Mononuclear cell (primary cell): ENCODE data around the gene CCRL2. TPM values are rescaled to one million over a fixed set of nuclear protein-coding genes. Genes with fewer than 3 reads are reported as not detected.

Experiments used
- H3K27me3 ChIP-seq: 2 replicates; pipeline ENCODE4 v1.6.0; 2011; ENCODE audit warnings: low read length, control low read depth; ENCODE audit not compliant: insufficient read depth
- H3K4me1 ChIP-seq: 2 replicates; pipeline ENCODE4 v1.5.1; 2011; ENCODE audit warnings: mild to moderate bottlenecking, low read length, control low read depth; ENCODE audit not compliant: insufficient read depth
- H3K4me3 ChIP-seq: 2 replicates; pipeline ENCODE4 v1.5.1; 2011; ENCODE audit warnings: mild to moderate bottlenecking, low read length, moderate library complexity
- H3K9me3 ChIP-seq: 2 replicates; pipeline ENCODE4 v1.5.1; 2011; ENCODE audit warnings: low read depth, mild to moderate bottlenecking, control low read depth, low read length
- total RNA-seq: library from RNA; depleted of rRNA; stranded (reverse); fragments of >200 nt; gene quantifications from one replicate; pipeline ENCODE4 v1.2.3, GENCODE V29; 2012

CCRL2 gene, protein sequence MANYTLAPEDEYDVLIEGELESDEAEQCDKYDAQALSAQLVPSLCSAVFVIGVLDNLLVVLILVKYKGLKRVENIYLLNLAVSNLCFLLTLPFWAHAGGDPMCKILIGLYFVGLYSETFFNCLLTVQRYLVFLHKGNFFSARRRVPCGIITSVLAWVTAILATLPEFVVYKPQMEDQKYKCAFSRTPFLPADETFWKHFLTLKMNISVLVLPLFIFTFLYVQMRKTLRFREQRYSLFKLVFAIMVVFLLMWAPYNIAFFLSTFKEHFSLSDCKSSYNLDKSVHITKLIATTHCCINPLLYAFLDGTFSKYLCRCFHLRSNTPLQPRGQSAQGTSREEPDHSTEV
- total RNA-seq: 91.9 TPM

DNA sequence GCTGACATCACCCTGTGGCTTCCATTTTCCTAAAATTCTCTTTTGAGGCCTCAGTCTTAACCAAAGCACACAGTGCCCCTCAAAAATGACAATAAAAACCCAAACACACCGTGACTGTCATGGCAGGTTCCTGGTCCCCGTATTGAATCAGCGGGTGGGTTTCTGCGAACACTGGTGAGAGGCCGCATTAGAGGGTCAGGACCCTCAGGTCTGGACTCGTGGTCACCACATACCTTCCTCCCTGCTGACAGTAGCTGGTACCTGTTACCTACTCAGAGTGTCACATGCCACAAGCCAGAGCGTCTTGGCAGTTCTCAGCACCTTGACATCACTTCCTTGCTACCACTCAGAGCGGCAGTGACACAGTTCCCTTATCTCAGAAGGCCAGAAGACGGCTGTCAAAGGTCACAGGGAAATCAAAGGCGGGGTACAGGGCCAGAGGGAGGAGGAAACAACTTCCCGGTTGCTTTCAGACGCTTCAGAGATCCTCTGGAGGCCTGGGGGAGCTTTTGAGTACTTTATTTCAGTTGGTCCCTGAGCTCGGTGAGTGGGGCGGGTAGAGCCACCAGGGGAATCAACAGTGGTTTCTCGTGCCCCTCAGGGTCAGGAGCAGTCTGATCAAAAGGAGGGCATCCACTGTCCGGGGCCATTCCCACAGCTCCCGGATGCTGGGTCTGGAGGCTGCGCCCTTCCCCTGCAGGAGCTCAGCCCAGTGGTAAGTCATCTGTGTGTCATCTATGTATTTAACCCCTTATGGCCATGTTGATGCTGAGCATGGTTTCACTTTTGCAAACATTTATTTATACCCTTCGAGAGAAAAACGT lies at the start of gene CCRL2, which contains the start of gene CCR5AS:
TSS of gene CCRL2 (plus strand) at position 472 of the 824 bp plus-strand sequence. CDS start 821 bp downstream, outside the sequence.
TSS of gene CCR5AS (minus strand) at position 279 of the 824 bp plus-strand sequence.
- Histone ChIP-seq H3K9me3 (no peaks in the 10 kb centered on the region), H3K4me1 (peaks cover 40% of the 10 kb centered on the region), H3K4me3 (peak within 1 kb of the TSS; percentile 42), H3K27me3 (no peaks in the 10 kb centered on the region)

DNA sequence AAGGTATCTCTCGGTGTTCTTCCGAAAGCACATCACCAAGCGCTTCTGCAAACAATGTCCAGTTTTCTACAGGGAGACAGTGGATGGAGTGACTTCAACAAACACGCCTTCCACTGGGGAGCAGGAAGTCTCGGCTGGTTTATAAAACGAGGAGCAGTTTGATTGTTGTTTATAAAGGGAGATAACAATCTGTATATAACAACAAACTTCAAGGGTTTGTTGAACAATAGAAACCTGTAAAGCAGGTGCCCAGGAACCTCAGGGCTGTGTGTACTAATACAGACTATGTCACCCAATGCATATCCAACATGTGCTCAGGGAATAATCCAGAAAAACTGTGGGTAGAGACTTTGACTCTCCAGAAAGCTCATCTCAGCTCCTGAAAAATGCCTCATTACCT lies 48.6 kb upstream of the CCRL2 start:
- peaks cover 81% of the 10 kb centered on the region for H3K4me1 ChIP-seq
- no peaks in the 10 kb centered on the region for H3K9me3 ChIP-seq
- no peak overlapping the region for H3K4me3 ChIP-seq
- no peaks in the 10 kb centered on the region for H3K27me3 ChIP-seq

DNA sequence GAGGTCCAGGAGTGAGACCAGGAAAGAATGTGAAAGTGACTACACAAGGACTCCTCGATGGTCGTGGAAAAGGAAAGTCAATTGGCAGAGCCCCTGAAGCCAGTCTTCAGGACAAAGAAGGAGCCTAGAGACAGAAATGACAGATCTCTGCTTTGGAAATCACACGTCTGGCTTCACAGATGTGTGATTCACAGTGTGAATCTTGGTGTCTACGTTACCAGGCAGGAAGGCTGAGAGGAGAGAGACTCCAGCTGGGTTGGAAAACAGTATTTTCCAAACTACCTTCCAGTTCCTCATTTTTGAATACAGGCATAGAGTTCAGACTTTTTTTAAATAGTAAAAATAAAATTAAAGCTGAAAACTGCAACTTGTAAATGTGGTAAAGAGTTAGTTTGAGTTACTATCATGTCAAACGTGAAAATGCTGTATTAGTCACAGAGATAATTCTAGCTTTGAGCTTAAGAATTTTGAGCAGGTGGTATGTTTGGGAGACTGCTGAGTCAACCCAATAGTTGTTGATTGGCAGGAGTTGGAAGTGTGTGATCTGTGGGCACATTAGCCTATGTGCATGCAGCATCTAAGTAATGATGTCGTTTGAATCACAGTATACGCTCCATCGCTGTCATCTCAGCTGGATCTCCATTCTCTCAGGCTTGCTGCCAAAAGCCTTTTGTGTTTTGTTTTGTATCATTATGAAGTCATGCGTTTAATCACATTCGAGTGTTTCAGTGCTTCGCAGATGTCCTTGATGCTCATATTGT lies 47.1 kb upstream of the CCRL2 start:
- H3K4me1 ChIP-seq: peaks cover 75% of the 10 kb centered on the region
- H3K9me3 ChIP-seq: no peaks in the 10 kb centered on the region
- H3K4me3 ChIP-seq: no peak overlapping the region

DNA sequence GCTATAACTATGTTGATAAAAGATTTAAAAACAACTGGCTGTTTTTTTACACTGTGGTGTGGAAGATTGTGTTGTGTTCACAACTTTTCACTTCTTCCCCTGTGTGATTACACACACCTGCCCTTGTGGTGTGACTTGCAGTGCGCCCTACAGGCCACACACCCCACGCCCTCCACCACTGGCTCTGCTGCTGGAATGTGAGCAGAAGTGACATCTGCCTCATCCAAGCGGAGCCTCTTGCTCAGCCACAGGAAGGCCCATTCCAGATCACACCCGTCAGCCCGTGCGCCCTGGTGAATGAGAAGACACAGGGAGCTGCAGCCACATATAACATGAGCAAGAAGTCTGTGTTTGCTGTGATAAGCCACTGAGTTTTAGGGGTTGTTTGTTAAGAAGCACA lies 46.2 kb upstream of the CCRL2 start:
- no peak overlapping the region for H3K4me3 ChIP-seq
- no peaks in the 10 kb centered on the region for H3K27me3 ChIP-seq
- H3K9me3 ChIP-seq: no peaks in the 10 kb centered on the region
- H3K4me1 ChIP-seq: peaks cover 83% of the 10 kb centered on the region

More for the DNA sequence above, 47.1 kb upstream of the CCRL2 start:
- no peaks in the 10 kb centered on the region for H3K27me3 ChIP-seq

DNA sequence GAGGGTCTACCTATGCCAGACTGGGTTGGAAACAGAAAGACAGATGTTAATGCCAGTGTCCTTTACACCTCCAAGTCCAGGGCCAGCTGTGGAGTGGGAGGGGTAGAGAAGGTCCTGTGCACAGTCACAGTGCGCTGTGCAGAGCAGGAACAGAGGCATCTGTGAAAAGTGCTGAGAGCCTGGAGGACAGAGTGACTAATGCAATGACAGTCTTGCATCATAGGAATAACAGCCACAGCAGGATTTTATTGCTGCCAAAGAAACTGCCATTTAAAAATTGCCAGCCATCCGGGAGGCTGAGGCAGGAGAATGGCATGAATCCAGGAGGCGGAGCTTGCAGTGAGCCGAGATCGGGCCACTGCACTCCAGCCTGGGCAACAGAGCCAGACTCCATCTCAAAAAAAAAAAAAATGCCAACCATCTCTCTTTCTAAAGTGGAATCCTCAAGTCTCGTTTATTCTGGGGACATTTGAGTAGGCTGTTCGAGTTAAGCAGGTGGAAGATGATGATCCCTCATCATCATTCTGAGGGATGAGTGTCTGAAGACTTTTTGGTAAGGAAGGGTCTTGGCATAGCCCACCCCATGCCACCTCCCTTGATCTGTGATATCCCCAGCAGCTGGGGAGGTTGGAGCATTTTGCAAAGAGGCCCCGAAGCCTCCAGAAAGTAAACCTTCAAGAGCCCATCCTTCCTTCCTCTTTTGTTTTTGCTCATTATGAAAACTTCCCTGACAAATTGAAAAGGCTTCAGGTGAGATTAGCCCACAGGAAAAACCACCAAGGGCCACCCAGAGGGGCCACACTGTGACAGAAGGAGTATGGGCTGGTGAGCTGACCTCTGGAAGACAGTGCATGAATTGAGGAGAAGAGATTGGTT lies 45.4 kb upstream of the CCRL2 start:
- H3K27me3 ChIP-seq: no peaks in the 10 kb centered on the region
- no peak overlapping the region for H3K4me3 ChIP-seq
- no peaks in the 10 kb centered on the region for H3K9me3 ChIP-seq
- peaks cover 80% of the 10 kb centered on the region for H3K4me1 ChIP-seq

DNA sequence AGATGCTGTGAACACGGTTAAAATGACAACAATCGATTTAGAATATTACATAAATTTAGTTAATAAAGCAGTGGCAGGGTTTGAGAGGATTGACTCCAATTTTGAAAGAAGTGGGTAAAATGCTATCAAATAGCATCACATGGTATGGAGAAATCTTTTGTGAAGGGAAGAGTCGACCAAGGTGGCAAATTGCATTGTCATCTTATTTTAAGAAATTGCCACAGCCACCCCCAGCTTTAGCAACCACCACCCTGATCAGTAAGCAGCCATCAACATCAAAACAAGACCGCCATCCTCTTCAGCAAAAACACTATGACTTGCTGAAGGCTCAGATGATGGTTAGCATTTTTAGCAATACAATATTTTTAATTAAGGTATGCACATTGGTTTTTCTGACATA lies 42.0 kb upstream of the CCRL2 start:
- no peak overlapping the region for H3K4me3 ChIP-seq
- H3K4me1 ChIP-seq: peaks cover 72% of the 10 kb centered on the region
- H3K9me3 ChIP-seq: no peaks in the 10 kb centered on the region
- H3K27me3 ChIP-seq: no peaks in the 10 kb centered on the region

DNA sequence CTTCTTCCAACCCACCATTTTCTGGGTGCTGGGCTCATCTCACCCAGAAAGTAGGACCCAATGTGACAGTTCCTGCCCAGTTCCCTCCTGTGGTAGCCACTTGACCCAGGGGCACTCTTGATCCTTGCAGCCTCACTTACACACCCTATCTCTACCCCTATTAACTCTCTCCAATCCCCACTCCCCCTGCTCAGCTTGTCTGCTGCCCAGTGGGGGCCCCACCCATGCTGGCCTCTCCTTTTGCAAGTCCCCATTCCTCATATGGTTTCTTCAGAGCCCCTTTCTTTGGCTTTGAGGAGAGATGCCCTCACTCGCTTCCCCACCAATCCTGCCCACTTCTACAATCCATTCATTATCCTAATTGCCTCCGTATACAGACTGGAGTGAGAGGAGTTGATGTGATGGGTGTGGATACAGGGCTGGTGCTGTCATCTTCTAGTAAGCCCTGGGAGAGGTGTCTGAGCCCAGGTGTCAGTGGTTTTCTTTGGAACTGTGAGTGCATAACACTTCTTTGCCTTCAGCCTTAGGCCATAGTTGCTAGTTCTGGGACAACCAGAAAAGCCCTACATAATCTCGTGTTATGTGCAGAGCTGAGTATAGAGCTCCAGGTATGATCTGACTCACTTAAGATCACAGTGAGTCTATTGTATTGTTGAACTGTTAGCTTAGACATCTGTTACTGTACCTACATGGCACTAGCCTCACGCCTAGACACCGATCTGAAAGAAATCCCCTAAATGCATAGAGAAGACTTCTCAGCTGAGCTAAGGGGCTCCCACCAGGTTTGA lies 41.1 kb upstream of the CCRL2 start:
- Histone ChIP-seq H3K27me3 (no peaks in the 10 kb centered on the region), H3K4me1 (peaks cover 69% of the 10 kb centered on the region), H3K9me3 (no peaks in the 10 kb centered on the region), H3K4me3 (no peak overlapping the region)

DNA sequence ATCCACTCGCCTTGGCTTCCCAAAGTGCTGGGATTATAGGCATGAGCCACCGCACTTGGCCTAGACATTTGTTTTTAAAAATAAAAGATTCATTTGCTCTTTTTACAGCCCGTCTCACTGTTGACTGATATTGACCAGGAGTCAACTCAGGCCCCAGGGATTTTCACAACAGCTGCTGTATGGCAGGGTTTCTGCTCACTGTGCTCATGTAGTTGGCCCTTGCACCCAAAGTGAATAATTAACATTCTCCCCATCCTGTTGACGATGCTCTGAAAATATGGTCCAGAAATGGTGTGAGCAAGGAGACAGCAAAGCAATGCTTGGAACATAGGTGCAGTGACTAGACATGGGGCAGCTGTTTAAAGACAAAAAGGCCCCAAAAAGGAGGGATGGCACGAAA lies 39.2 kb upstream of the CCRL2 start:
- Histone ChIP-seq H3K4me3 (no peak overlapping the region), H3K9me3 (no peaks in the 10 kb centered on the region), H3K27me3 (no peaks in the 10 kb centered on the region), H3K4me1 (peaks cover 63% of the 10 kb centered on the region)

DNA sequence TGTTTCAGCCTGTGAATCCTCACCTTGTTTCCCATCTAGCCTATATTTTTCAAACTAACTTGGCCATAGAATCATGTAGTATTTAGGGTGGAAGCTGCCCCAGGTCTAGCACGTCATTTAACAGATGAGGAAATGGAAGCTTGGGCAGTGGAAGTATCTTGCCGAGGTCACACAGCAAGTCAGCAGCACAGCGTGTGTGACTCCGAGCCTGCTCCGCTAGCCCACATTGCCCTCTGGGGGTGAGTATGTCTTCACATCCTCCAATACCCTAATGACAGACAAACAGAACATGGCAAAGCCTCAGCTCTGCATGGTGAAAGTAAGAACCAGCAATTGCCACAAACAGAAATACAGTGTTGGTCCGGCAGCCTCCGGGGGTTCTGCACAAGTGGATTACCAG lies 38.5 kb upstream of the CCRL2 start:
- H3K4me1 ChIP-seq: peaks cover 62% of the 10 kb centered on the region
- H3K27me3 ChIP-seq: no peaks in the 10 kb centered on the region
- H3K4me3 ChIP-seq: no peak overlapping the region
- no peaks in the 10 kb centered on the region for H3K9me3 ChIP-seq

DNA sequence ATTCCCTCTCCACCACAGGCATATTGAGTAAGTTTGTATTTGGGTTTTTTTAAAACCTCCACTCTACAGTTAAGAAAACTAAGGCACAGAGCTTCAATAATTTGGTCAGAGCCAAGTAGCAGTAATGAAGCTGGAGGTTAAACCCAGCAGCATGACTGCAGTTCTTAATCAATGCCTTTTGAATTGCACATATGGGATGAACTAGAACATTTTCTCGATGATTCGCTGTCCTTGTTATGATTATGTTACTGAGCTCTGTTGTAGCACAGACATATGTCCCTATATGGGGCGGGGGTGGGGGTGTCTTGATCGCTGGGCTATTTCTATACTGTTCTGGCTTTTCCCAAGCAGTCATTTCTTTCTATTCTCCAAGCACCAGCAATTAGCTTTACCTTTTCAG lies 37.9 kb upstream of the CCRL2 start:
- peaks cover 62% of the 10 kb centered on the region for H3K4me1 ChIP-seq
- H3K4me3 ChIP-seq: no peak overlapping the region
- H3K9me3 ChIP-seq: no peaks in the 10 kb centered on the region
- H3K27me3 ChIP-seq: no peaks in the 10 kb centered on the region

DNA sequence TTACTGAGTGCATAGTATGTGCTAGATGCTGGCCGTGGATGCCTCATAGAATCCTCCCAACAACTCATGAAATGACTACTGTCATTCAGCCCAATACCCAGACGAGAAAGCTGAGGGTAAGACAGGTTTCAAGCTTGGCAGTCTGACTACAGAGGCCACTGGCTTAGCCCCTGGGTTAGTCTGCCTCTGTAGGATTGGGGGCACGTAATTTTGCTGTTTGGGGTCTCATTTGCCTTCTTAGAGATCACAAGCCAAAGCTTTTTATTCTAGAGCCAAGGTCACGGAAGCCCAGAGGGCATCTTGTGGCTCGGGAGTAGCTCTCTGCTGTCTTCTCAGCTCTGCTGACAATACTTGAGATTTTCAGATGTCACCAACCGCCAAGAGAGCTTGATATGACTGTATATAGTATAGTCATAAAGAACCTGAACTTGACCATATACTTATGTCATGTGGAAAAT lies 37.4 kb upstream of the CCRL2 start:
- H3K9me3 ChIP-seq: no peaks in the 10 kb centered on the region
- peaks cover 60% of the 10 kb centered on the region for H3K4me1 ChIP-seq
- H3K4me3 ChIP-seq: no peak overlapping the region
- H3K27me3 ChIP-seq: no peaks in the 10 kb centered on the region

DNA sequence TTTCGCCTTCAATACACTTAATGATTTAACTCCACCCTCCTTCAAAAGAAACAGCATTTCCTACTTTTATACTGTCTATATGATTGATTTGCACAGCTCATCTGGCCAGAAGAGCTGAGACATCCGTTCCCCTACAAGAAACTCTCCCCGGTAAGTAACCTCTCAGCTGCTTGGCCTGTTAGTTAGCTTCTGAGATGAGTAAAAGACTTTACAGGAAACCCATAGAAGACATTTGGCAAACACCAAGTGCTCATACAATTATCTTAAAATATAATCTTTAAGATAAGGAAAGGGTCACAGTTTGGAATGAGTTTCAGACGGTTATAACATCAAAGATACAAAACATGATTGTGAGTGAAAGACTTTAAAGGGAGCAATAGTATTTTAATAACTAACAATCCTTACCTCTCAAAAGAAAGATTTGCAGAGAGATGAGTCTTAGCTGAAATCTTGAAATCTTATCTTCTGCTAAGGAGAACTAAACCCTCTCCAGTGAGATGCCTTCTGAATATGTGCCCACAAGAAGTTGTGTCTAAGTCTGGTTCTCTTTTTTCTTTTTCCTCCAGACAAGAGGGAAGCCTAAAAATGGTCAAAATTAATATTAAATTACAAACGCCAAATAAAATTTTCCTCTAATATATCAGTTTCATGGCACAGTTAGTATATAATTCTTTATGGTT lies 36.1 kb upstream of the CCRL2 start, which contains the start of gene CCR5:
TSS of gene CCR5 (plus strand) at position 108 of the 680 bp plus-strand sequence. CDS start 1,957 bp downstream, outside the sequence.
- peaks cover 49% of the 10 kb centered on the region for H3K4me1 ChIP-seq
- H3K9me3 ChIP-seq: no peaks in the 10 kb centered on the region
- peak within 1 kb of the TSS; percentile 25 for H3K4me3 ChIP-seq
- no peaks in the 10 kb centered on the region for H3K27me3 ChIP-seq
